NCI-H187 treated with DMSO at 0.1 percent for 48 hours (cell line): ENCODE results near the gene KAZALD1.

Experiments used
- DNase-seq: peaks from one replicate; lab custom pipeline; 2025; lab: John Stamatoyannopoulos, UW

KAZALD1 gene, protein sequence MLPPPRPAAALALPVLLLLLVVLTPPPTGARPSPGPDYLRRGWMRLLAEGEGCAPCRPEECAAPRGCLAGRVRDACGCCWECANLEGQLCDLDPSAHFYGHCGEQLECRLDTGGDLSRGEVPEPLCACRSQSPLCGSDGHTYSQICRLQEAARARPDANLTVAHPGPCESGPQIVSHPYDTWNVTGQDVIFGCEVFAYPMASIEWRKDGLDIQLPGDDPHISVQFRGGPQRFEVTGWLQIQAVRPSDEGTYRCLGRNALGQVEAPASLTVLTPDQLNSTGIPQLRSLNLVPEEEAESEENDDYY

DNA sequence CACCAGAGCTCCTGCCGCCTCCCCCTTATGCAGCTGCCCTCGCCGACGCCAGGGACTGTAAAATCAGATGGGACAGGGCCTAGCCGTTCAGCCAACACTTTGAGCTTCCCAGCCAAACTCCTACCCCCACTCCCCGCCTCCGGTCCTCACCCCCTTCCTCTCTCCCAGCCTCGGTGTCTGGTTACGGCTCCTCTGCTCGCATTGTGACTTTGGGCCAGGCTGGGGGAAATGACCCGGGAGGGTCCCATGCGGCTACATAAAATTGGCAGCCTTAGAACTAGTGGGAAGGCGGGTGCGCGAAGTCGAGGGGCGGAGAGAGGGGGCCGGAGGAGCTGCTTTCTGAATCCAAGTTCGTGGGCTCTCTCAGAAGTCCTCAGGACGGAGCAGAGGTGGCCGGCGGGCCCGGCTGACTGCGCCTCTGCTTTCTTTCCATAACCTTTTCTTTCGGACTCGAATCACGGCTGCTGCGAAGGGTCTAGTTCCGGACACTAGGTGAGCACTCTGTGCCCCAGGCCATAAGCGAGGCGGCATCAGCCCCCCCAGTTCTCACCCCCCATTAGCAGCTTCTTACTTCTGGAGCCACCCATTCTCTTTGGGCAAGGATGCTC is at the start of gene KAZALD1:
KAZALD1 (plus strand) TSS at position 366 of the 608 bp plus-strand sequence. CDS start 604 bp downstream, outside the sequence.
- no peak for DNase-seq

DNA sequence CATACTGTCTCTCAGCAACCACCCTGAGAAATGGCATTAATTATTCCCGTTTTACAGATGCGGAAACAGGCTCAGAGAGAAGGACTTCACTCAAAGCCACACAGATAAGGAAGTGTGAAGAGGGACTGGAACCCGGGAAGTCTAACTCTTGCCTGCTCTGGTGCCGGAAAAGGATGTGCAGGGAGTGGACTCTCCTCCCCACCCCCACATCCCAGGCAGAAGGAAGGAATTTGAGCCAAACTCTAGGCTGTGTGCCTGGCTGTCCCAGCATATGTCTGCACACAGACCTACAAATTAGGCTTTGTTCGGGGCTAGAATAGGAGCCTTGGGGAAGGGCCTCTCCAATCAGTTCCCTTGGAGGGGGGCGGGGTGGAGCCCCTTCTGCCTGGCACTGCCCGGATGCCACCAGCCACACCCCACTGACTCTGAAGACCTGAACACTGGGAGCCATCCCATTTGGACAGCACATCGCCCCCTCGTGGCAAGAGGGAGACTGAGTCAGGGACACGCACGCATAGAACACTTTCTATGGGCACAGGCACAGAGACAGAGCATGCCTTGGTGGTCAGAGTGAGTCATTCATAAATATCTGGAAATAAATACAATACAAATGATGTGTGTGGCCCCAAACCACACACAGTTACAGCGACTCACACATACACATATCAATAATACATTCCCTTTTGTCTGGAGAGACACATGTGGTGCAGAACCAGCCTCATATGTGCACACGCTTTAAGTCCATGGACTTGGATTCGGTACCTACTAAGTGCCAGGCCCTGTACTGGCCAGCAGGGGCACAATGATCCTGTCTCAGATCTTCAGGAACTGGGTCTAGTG is 49.0 kb upstream of the KAZALD1 start:
- peak; percentile 34 for DNase-seq

DNA sequence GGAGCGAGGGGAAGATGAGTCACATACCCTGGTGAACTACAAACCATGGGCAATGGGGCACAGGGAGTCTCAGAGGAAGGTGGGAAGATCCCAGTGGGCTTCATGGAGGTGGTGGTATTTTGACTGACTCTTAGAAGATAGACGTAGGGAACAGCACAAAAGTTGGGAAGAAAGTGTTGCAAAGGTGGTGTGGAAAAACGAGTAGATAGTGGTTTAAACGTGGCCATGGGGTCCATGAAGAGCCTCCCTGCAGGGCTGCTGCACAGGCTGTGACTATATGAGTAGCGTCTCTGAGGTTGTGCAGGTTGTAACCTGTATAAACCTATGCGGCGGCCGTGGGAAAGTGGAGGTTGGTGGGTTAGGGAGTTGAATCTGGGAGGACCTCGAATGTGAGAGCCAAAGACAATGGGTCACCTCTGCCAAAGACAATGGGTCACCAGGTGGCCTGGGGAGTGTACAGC is 48.4 kb upstream of the KAZALD1 start:
- DNase-seq = no peak

DNA sequence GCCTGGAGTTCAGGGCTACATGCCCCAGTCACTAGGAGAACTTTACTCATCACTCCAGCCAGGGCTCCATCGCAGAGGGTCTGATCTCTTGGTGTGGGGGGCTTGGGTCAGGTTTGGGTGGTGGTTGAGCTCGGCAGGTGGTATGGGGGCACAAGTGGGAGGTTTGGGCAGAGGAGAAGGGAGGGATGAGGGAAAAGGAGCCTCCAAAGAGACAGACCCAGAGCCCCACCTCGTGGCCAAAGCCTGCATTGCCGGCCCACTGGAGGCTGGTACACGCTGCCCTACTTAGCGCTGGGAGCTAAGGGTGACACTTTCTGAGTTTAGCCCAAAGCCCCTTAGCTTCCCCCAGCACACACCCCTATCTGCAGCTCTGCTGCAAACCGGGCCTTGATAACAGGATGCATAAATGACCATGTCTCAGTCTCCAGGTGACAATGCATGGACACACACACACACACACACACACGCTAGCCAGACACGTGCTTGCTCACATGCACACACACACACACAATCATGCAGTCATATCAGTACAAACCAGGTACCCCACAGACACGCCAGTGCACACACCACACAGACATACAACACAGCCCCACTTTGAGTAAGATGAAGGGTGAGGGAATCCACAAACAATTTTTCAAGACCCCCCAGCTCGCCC is 47.4 kb upstream of the KAZALD1 start:
- DNase-seq = no peak

GRCh38 chr10:101014966-101015581 is 46.7 kb upstream of the KAZALD1 start:
- DNase-seq = no peak

- DNase-seq = no peak
Observed at GRCh38 chr10:101015582-101015973, 46.2 kb upstream of the KAZALD1 start.

GRCh38 chr10:101016814-101017213 is 45.0 kb upstream of the KAZALD1 start:
- DNase-seq = no peak

GRCh38 chr10:101018118-101018599 is 43.6 kb upstream of the KAZALD1 start:
- no peak for DNase-seq

GRCh38 chr10:101018600-101019439 is 43.0 kb upstream of the KAZALD1 start:
- DNase-seq = no peak

DNA sequence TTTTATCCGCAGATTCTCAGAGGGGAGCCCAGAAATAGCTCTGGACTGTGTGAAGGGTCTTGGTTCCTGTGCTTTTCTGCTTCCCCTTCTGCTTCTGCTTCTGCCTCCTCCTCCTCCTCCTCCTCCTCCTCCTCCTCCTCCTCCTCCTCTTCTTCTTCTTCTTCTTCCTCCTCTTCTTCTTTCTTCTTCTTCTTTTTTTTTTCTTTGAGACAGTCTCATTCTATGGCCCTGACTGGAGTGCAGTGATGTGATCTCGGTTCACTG is 42.4 kb upstream of the KAZALD1 start:
- DNase-seq = no peak

DNA sequence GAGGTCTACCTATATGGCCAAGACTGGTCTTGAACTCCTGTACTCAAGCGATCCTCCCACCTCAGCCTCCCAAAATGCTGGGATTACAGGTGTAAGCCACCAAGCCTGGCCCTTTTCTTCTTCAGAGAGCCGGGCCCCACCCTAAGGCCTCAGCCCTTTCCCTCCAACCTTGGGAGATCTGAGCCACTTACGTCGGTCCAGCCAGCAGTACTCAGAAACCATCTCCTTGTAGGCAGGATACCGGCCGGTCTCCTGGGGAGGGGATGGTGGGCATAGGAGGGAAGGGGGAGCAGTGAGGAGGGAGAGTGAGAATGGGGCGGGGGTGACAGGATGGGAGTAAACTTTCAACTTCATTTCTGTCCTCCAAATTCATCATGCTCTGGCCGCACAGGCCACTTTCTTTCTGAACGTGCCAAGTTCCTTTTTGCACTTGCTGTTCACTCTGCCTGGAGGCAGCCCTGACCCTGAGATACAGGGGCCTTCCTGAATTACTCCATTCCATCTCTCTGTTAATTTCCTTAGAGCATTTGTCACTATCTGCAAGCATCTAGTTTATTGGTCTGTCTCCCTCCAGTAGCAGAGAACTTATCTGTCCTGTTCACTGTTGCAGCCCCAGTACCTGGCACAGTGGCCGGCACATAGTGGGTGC is 41.2 kb upstream of the KAZALD1 start:
- no peak for DNase-seq

GRCh38 chr10:101021239-101021638 is 40.5 kb upstream of the KAZALD1 start:
- no peak for DNase-seq

DNA sequence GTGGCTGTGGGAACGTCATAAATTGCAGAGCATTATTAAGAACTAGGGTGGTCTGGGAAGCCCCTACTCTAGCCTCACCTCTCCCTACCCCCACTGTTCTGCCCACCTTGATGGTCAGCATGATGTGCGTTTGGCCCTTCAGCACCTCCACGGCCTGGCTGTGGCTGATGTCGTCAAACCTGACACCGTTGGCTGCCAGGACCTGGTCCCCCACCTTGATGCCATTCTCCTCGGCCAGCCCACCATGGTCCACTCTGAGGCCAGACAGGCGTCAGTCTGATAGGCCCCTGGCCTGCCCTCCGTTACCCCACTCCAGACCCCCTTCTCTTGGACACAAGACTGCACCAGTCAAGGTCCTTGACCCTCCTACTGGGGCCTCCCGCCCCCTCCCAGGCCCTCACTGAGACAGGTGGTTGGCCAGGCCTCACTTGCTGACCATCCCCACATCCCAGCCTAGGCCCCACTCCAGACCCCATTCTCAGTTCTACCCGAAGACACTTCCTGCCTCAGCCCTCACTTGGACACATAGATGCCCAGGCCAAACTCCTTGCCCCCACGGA is 40.0 kb upstream of the KAZALD1 start:
- no peak for DNase-seq

- DNase-seq = no peak
Observed at GRCh38 chr10:101022967-101023705, 38.7 kb upstream of the KAZALD1 start.

GRCh38 chr10:101027106-101027720 is 34.6 kb upstream of the KAZALD1 start:
- no peak for DNase-seq

DNA sequence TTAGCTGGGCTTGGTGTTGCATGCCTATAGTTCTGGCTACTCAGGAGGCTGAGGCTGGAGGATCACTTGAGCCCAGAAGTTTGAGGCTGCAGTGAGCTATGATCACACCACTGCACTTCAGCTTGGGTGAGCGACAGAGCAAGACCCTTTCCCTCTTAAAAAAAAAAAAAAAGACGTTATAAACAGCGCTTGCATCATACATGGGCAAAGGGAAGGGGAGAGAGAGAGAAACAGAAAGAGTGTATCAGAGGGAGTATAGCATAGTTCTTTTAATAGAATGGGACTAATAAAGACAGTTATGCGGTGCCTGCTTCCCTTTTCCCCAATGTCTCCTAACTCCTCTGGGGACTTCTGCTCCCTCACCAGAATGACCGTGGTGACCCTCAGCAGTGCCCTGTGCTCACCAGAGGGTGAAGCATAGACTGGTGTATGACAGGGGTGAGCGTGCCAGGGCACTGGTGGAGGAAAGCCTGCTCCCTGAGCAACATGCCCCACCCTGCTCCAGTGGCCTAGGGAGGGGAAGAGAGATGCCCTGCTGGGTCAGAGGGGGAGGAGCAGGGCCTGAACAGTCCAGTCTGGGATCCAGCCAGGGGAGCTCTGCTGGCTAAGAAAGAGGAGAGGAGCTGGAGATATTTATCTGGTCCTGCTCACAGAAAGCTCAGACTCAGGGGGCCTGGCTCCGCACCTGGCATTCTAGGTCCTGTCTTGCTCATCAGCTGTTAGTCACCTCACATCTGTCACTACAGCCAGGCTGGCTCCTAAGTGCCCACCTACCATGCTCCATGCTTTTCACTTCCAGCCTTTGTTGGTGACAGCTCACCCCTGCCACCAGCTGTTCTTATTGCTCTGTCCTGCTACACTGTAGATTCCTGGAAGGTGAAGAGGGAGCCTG is 33.1 kb upstream of the KAZALD1 start:
- DNase-seq = no peak

DNA sequence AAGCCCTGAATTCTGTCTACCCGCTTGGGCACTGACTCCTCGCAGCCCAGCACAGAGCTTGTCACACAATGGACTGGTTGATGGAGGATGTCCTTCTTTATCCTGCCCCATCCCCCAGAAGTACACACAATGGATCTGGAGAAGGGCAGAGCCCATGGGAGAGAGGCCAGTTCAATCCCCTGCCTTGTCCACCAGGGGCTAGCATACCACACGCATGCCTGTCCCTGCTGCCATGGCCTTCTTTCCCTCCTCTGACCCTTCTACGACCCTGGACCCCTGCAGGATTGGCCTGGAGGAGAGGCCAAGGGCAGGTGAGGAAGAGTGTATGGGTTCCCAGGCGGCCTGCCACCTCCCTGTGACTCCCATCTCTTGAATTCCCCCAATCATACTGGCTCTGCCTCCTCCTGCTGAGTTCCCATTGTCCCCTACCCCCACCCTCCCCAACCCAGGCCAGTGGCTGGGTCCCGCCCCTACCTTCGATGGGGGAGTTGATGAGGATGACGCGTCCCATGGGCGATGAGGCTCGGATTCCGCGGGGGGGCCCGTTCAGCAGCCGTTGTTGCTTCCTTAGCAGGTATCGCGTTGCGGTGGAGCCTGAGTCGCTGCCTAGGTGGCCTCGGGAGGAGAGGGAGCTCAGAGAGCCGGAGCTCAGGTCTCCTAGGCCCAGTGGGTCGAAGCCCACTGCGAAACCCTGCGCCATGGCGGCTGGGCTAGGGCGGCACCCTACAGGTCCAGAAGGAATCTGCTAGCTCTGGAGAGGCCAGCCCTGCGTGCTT is 32.1 kb upstream of the KAZALD1 start:
- no peak for DNase-seq
